HepG2 (cell line): Measurements from ENCODE around the gene CADPS. TPM values are rescaled to one million over a fixed set of nuclear protein-coding genes. Genes with fewer than 3 reads are reported as not detected.

ENCODE experiments used
- ATAC-seq: fragments of 200-7000 bp; cut with Tn5 transposase; 3 replicates; pipeline ENCODE4 v1.9.1; 2020; ENCODE audit warnings: mild to moderate bottlenecking, moderate library complexity
- BruUV-seq: library from RNA; stranded (reverse); fragments of 400-500 nt; replicated peaks from 2 replicates; lab custom pipeline; 2021; lab: Mats Ljungman, UMichigan
- CTCF ChIA-PET: fragments of 300-600 bp; formaldehyde crosslinking; extraction: SDS; loops from one replicate; lab custom pipeline; 2021; ENCODE audit warnings: low total read pairs, inconsistent platforms, low intra/inter-chr PET ratio; lab: Yijun Ruan, JAX
- POLR2A ChIA-PET: fragments of 350-600 bp; sonication (Branson Sonifier 250); formaldehyde crosslinking; loops from one replicate; lab custom pipeline; 2020; ENCODE audit warnings: antibody characterized with exemption, inconsistent platforms; lab: Yijun Ruan, JAX
- DNase-seq: peaks from one replicate; pipeline ENCODE4 v3.0.0-alpha.2; 2015; ENCODE audit warnings: low spot score
- FAIRE-seq: peaks from 3 replicates; lab custom pipeline; 2011; peaks lifted over from hg19 to GRCh38; lab: Jason Lieb, UNC
- H2AFZ ChIP-seq: one replicate; pipeline ENCODE4 v1.6.1; 2011; ENCODE audit warnings: low read length, inconsistent platforms
- H3K27ac ChIP-seq: fragments of 300-600 bp; 3 replicates; pipeline ENCODE4 v1.8.0; 2011; ENCODE audit warnings: mixed run types, mild to moderate bottlenecking, mixed read lengths, low read length, inconsistent platforms; ENCODE audit not compliant: insufficient read depth; ENCODE audit errors: extremely low read length
- H3K27me3 ChIP-seq, 2 experiments: fragments of 200-600 bp in 1 of 2; 2 replicates in 1 of 2; 3 replicates in 1 of 2; pipeline versions ENCODE4 v1.6.0 to v1.8.0; 2011; ENCODE audit warnings: low read length in 2 of 2, mild to moderate bottlenecking in 2 of 2, moderate library complexity in 2 of 2, inconsistent platforms in 1 of 2; ENCODE audit not compliant: insufficient read depth in 2 of 2, control insufficient read depth in 1 of 2
- H3K36me3 ChIP-seq, 2 experiments: fragments of 200-600 bp in 1 of 2; replicated peaks in 1 of 2; 2 replicates in 1 of 2; 3 replicates in 1 of 2; pipeline versions ENCODE4 v1.5.1 to v1.8.0; 2011; ENCODE audit warnings: low read length in 2 of 2, inconsistent platforms in 1 of 2; ENCODE audit not compliant: insufficient read depth in 2 of 2, control insufficient read depth in 1 of 2
- H3K4me1 ChIP-seq: 2 replicates; pipeline ENCODE4 v1.5.1; 2012; ENCODE audit warnings: low read length, inconsistent platforms; ENCODE audit not compliant: insufficient read depth
- H3K4me2 ChIP-seq: 2 replicates; pipeline ENCODE4 v1.6.0; 2011; ENCODE audit warnings: low read depth, low read length, inconsistent platforms
- H3K4me3 ChIP-seq, 3 experiments: fragments of 200-600 bp in 1 of 3; sonication (generic), shearing (Covaris generic) in 1 of 3; replicated peaks in 1 of 3; 2 replicates each; pipeline ENCODE4 v1.5.1; 2011 to 2016; ENCODE audit warnings: low read length in 3 of 3, inconsistent platforms in 2 of 3, low read depth in 2 of 3, mild to moderate bottlenecking in 2 of 3, control low read depth in 1 of 3, mixed read lengths in 1 of 3; ENCODE audit not compliant: insufficient read depth in 1 of 3
- H3K79me2 ChIP-seq: one replicate; pipeline ENCODE4 v1.6.1; 2011; ENCODE audit warnings: low read length, inconsistent platforms; ENCODE audit not compliant: insufficient read depth
- H3K9ac ChIP-seq: 2 replicates; pipeline ENCODE4 v1.6.0; 2011; ENCODE audit warnings: mild to moderate bottlenecking, low read depth, low read length, inconsistent platforms; ENCODE audit not compliant: insufficient read depth
- H3K9me3 ChIP-seq: 2 replicates; pipeline ENCODE4 v1.5.1; 2012; ENCODE audit warnings: mild to moderate bottlenecking, low read length
- H4K20me1 ChIP-seq: 2 replicates; pipeline ENCODE4 v1.6.0; 2011; ENCODE audit warnings: inconsistent platforms, mild to moderate bottlenecking, low read length, moderate library complexity; ENCODE audit not compliant: insufficient read depth
- BORCS8-MEF2B ChIP-seq: sonication (generic); formaldehyde crosslinking; IDR thresholded peaks from 2 replicates; pipeline ENCODE4 v1.8.0; 2022; ENCODE audit warnings: mild to moderate bottlenecking, missing genetic modification reagents
- KLF16 ChIP-seq, 2 experiments: sonication (generic) in 1 of 2; formaldehyde crosslinking in 1 of 2; IDR thresholded peaks; 2 replicates each; pipeline versions ENCODE4 v1.6.1 to v1.8.0; 2016 to 2023; ENCODE audit warnings: missing genetic modification reagents in 2 of 2, missing compliant biosample characterization in 1 of 2
- KLF6 ChIP-seq: IDR thresholded peaks from 2 replicates; pipeline ENCODE4 v1.8.0; 2016; ENCODE audit warnings: missing biosample characterization, missing genetic modification reagents
- MAFK ChIP-seq, 2 experiments: IDR thresholded peaks in 1 of 2; conservative IDR thresholded peaks in 1 of 2; 2 replicates each; pipeline ENCODE4 v1.6.1; 2011; ENCODE audit warnings: improper control_type of control experiment in 2 of 2, low read length in 2 of 2
- MYPOP ChIP-seq: sonication (generic); formaldehyde crosslinking; IDR thresholded peaks from 2 replicates; pipeline ENCODE4 v1.8.1; 2023; ENCODE audit warnings: mild to moderate bottlenecking, moderate library complexity, missing genetic modification reagents
- NR3C1 ChIP-seq: sonication (generic); formaldehyde crosslinking; IDR thresholded peaks from 2 replicates; pipeline ENCODE4 v1.4.0; 2020; ENCODE audit warnings: missing genetic modification reagents
- RNF2 ChIP-seq: fragments of 450-650 bp; conservative IDR thresholded peaks from 2 replicates; pipeline ENCODE4 v1.6.1; 2016; ENCODE audit warnings: low read depth
- YEATS4 ChIP-seq: sonication (generic); formaldehyde crosslinking; IDR thresholded peaks from 2 replicates; pipeline ENCODE4 v1.4.0; 2020; ENCODE audit warnings: missing genetic modification reagents, borderline replicate concordance
- YY1 ChIP-seq: IDR thresholded peaks from 2 replicates; pipeline ENCODE4 v1.6.1; 2011; ENCODE audit warnings: low read length, low read depth, moderate library complexity, mild to moderate bottlenecking; ENCODE audit not compliant: insufficient read depth, insufficient replicate concordance
- ZKSCAN8 ChIP-seq: IDR thresholded peaks from 2 replicates; pipeline ENCODE4 v1.6.1; 2016; ENCODE audit warnings: borderline replicate concordance, missing genetic modification reagents, missing compliant biosample characterization
- ZNF17 ChIP-seq: sonication (generic); formaldehyde crosslinking; IDR thresholded peaks from 2 replicates; pipeline ENCODE4 v1.5.0; 2020; ENCODE audit warnings: mild to moderate bottlenecking, missing genetic modification reagents
- ZNF644 ChIP-seq: IDR thresholded peaks from 2 replicates; pipeline ENCODE4 v1.6.1; 2016; ENCODE audit warnings: low read depth
- WGBS: methylation state at CpG from one replicate; pipeline ENCODE4 v1.1.6; 2017; ENCODE audit warnings: low lambda C conversion rate; 5-methylcytosine and 5-hydroxymethylcytosine counted together
- in situ Hi-C: cut with HindIII; loops from 2 replicates; pipeline ENCODE4 v1.10.0; 2017; ENCODE audit warnings: low pct_unique_long_range_greater_than_20kb; ENCODE audit not compliant: extremely low pct_ligation_motif_present
- intact Hi-C: fragments of 100-400 bp; cut with micrococcal nuclease; formaldehyde crosslinking; loops from one replicate; pipeline ENCODE4 v1.10.0; 2022; ENCODE audit not compliant: unreplicated experiment
- polyA plus RNA-seq, 8 experiments: library from polyadenylated mRNA; depleted of rRNA in 3 of 8; stranded (reverse) in 7 of 8; unstranded in 1 of 8; fragments of >200 nt; fragmentation: Illumina TruSeq in 4 of 8; extraction: Trizol in 4 of 8; gene quantifications; 2 replicates each; pipeline versions ENCODE4 v1.2.1 to v1.2.3, GENCODE V29; 2011 to 2016; ENCODE audit warnings: low read depth in 4 of 8, missing spikeins in 1 of 8, mixed read lengths in 1 of 8; ENCODE audit not compliant: insufficient read depth in 1 of 8
- total RNA-seq, 5 experiments: library from RNA; depleted of rRNA; stranded (reverse); fragments of >200 nt; fragmentation: Illumina TruSeq; extraction: Trizol; gene quantifications; 2 replicates each; pipeline ENCODE4 v1.2.3, GENCODE V29; 2016; ENCODE audit warnings: low read depth in 1 of 5
- TF ChIP-seq, protein P1 (sequence below): IDR thresholded peaks from 2 replicates; pipeline ENCODE4 v1.6.1; 2012; ENCODE audit warnings: low read length, improper control_type of control experiment
- TF ChIP-seq, protein P2 (sequence below): sonication (generic); formaldehyde crosslinking; IDR thresholded peaks from 2 replicates; pipeline ENCODE4 v1.5.0; 2020; ENCODE audit warnings: mild to moderate bottlenecking, missing genetic modification reagents
- TF ChIP-seq, protein P3 (sequence below): sonication (generic); formaldehyde crosslinking; IDR thresholded peaks from 2 replicates; pipeline ENCODE4 v1.5.0; 2020; ENCODE audit warnings: mild to moderate bottlenecking, missing genetic modification reagents, borderline replicate concordance

The CADPS gene
- total and polyA plus RNA-seq, 2 of the 13 experiments (the other 11 are each of a cell fraction or from before 2014, with no cell fraction given), result not detected

DNA sequence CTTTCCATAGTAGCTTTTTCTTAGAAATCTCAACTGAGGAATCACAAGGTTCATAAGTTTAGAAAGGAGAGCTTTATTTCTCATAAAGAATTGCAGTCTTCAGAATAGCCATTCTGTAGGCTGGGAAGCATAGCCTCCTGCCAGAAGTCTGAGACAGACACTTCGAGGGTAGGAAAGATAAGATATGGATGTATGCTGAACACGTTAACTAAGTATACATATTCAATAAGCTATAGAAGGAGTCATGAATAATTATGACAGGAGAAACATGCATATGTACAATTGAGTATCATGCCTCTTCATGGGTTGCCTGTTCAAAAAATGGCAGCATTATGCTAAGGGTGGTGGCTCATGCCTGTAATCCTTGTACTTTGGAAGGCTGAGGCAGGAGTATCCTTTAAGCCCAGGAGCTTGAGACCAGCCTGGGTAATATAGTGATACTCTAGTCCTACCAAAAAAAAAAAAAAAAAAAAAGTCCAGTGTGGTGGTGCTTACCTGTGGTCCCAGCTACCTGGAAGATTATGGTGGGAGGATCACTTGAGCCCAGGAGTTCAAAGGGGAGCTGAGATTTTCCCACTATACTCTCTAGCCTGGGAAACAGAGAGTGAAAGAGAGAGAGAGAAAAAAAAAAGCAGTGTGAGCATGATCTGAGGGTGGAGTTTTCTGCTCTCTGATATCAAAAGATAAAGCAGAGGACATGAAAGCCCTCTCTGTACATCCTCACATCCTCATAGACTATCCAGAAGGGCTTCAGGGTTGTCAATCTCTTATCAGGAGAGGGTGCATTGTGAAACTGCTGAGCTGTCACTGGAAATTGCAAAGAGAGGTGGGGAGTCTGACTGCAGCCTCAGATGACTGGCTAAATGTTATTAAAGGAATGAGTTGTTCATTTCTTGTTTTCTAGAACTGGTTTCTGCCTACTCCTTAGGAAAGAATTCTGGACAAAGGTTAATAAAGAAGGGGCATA is 23.6 kb upstream of the CADPS start:
- Histone ChIP-seq H3K79me2 (no peaks in the 10 kb centered on the region), H3K4me3 (no peak overlapping the region), H3K9ac (no peak overlapping the region), H4K20me1 (no peaks in the 10 kb centered on the region), H3K27ac (no peak overlapping the region), H3K27me3 (no peaks in the 10 kb centered on the region), H2AFZ (no peak overlapping the region), H3K36me3 (no peaks in the 10 kb centered on the region), H3K9me3 (no peaks in the 10 kb centered on the region), H3K4me1 (no peaks in the 10 kb centered on the region), H3K4me2 (no peak overlapping the region)
- POLR2A ChIA-PET, result no interaction called here
- in situ Hi-C loops (no loop called here), intact Hi-C loops (no loop called here)
- ATAC-seq (no peak), FAIRE-seq (no peak), DNase-seq (no peak)
- BruUV-seq, result no TSS peak
- CTCF ChIA-PET, result no interaction called here
- WGBS, result 0% methylated on average over 2 of the region's 2 CpGs
- TF ChIP-seq BORCS8-MEF2B (CRISPR knock-in tag), result no peak
- TF ChIP-seq MAFK (conservative IDR thresholded peaks at IDR 0.05 in 1 of 2, IDR thresholded peaks at IDR 0.05 in 1 of 2; ENCODE audit: low read length in 2 of 2), result no peak
- TF ChIP-seq, protein P1, sequence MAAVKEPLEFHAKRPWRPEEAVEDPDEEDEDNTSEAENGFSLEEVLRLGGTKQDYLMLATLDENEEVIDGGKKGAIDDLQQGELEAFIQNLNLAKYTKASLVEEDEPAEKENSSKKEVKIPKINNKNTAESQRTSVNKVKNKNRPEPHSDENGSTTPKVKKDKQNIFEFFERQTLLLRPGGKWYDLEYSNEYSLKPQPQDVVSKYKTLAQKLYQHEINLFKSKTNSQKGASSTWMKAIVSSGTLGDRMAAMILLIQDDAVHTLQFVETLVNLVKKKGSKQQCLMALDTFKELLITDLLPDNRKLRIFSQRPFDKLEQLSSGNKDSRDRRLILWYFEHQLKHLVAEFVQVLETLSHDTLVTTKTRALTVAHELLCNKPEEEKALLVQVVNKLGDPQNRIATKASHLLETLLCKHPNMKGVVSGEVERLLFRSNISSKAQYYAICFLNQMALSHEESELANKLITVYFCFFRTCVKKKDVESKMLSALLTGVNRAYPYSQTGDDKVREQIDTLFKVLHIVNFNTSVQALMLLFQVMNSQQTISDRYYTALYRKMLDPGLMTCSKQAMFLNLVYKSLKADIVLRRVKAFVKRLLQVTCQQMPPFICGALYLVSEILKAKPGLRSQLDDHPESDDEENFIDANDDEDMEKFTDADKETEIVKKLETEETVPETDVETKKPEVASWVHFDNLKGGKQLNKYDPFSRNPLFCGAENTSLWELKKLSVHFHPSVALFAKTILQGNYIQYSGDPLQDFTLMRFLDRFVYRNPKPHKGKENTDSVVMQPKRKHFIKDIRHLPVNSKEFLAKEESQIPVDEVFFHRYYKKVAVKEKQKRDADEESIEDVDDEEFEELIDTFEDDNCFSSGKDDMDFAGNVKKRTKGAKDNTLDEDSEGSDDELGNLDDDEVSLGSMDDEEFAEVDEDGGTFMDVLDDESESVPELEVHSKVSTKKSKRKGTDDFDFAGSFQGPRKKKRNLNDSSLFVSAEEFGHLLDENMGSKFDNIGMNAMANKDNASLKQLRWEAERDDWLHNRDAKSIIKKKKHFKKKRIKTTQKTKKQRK, result no peak
- TF ChIP-seq ZNF17 (CRISPR knock-in tag), result no peak
- no peak for TF ChIP-seq NR3C1 (CRISPR knock-in tag)
- TF ChIP-seq RNF2, result no peak
- no peak for TF ChIP-seq YY1
- TF ChIP-seq KLF6 (CRISPR knock-in tag), result no peak
- TF ChIP-seq ZNF644 (CRISPR knock-in tag), result no peak
- no peak for TF ChIP-seq ZKSCAN8 (CRISPR knock-in tag)
- TF ChIP-seq YEATS4 (CRISPR knock-in tag), result no peak
- no peak for TF ChIP-seq MYPOP (CRISPR knock-in tag)
- TF ChIP-seq KLF16 (CRISPR knock-in tag; IDR thresholded peaks at IDR 0.05), result no peak
- TF ChIP-seq, protein P2, sequence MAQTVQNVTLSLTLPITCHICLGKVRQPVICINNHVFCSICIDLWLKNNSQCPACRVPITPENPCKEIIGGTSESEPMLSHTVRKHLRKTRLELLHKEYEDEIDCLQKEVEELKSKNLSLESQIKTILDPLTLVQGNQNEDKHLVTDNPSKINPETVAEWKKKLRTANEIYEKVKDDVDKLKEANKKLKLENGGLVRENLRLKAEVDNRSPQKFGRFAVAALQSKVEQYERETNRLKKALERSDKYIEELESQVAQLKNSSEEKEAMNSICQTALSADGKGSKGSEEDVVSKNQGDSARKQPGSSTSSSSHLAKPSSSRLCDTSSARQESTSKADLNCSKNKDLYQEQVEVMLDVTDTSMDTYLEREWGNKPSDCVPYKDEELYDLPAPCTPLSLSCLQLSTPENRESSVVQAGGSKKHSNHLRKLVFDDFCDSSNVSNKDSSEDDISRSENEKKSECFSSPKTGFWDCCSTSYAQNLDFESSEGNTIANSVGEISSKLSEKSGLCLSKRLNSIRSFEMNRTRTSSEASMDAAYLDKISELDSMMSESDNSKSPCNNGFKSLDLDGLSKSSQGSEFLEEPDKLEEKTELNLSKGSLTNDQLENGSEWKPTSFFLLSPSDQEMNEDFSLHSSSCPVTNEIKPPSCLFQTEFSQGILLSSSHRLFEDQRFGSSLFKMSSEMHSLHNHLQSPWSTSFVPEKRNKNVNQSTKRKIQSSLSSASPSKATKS (CRISPR knock-in tag), result no peak
- TF ChIP-seq, protein P3, sequence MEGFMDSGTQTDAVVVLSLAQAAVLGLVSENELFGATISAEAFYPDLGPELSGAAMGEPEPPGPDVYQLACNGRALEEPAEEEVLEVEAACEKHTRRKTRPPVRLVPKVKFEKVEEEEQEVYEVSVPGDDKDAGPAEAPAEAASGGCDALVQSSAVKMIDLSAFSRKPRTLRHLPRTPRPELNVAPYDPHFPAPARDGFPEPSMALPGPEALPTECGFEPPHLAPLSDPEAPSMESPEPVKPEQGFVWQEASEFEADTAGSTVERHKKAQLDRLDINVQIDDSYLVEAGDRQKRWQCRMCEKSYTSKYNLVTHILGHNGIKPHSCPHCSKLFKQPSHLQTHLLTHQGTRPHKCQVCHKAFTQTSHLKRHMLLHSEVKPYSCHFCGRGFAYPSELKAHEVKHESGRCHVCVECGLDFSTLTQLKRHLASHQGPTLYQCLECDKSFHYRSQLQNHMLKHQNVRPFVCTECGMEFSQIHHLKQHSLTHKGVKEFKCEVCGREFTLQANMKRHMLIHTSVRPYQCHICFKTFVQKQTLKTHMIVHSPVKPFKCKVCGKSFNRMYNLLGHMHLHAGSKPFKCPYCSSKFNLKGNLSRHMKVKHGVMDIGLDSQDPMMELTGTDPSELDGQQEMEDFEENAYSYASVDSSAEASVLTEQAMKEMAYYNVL, result no peak
